Measurements from ENCODE around the gene GAREM1. TPM values are rescaled to one million over a fixed set of nuclear protein-coding genes. Genes with fewer than 3 reads are reported as not detected.

Gene GAREM1
- total RNA-seq, 1 experiment from 2014 or later, result 4.7 TPM

GRCh38 chr18:32366586-32367538 is 103.8 kb downstream of the GAREM1 start:
- TF ChIP-seq SIN3A (IDR thresholded peaks at IDR 0.05; ENCODE audit: borderline replicate concordance, insufficient read depth, low read depth, low read length) (no peak), REST (IDR thresholded peaks at IDR 0.05; ENCODE audit: insufficient read depth in 1 of 2, low read depth in 2 of 2, low read length in 1 of 2) (no peak)
- in situ Hi-C loops (cut with HindIII; ENCODE audit: low pct_unique_long_range_greater_than_20kb, low sequenced_read_pairs) (no loop called here), intact Hi-C loops (cut with micrococcal nuclease; ENCODE audit: unreplicated experiment) (no loop called here)
- ATAC-seq, result no peak
- ChIA-PET CTCF (no interaction called here), POLR2A (no interaction called here)
- DNase-seq (ENCODE audit: low read depth, low spot score), result no peak
- Histone ChIP-seq H3K4me3 (ENCODE audit: low read depth in 2 of 2, low read length in 2 of 2) (no peak overlapping the region), H3K9me3 (ENCODE audit: control insufficient read depth, insufficient read depth, low read depth, low read length) (no peaks in the 10 kb centered on the region), H3K36me3 (ENCODE audit: control insufficient read depth, insufficient read depth, low read length) (no peaks in the 10 kb centered on the region), H3K27ac (ENCODE audit: low read length) (no peak overlapping the region), H3K4me1 (ENCODE audit: control insufficient read depth, insufficient read depth, low read length) (no peaks in the 10 kb centered on the region), H3K27me3 (ENCODE audit: control insufficient read depth, insufficient read depth, low read length) (no peaks in the 10 kb centered on the region)
- no TSS peak for BruUV-seq (replicated peaks)

DNA sequence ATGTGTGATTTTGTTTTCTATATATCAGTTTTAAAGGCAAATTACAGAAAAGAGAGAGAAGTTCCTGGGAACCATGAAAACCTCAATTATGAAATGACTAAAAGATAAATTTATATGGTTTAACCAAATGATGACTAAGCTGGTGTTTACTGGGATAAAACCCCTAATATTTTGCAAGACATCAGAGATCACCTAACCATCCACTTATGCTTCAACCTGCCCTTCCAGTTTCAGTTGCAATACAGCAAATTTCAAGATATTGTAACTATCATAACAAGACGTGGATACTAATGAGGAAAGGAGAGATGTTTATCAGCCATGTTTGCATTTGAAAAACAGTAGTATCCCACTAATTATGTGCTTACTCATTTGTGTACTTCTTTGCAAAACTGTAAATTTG is 108.2 kb downstream of the GAREM1 start:
- in situ Hi-C loops (cut with HindIII; ENCODE audit: low pct_unique_long_range_greater_than_20kb, low sequenced_read_pairs) (no loop called here), intact Hi-C loops (cut with micrococcal nuclease; ENCODE audit: unreplicated experiment) (no loop called here)
- no TSS peak for BruUV-seq (replicated peaks)
- Histone ChIP-seq H3K4me3 (ENCODE audit: low read depth in 2 of 2, low read length in 2 of 2) (no peak overlapping the region), H3K36me3 (ENCODE audit: control insufficient read depth, insufficient read depth, low read length) (no peaks in the 10 kb centered on the region), H3K9me3 (ENCODE audit: control insufficient read depth, insufficient read depth, low read depth, low read length) (no peaks in the 10 kb centered on the region), H3K4me1 (ENCODE audit: control insufficient read depth, insufficient read depth, low read length) (no peaks in the 10 kb centered on the region), H3K27me3 (ENCODE audit: control insufficient read depth, insufficient read depth, low read length) (no peaks in the 10 kb centered on the region), H3K27ac (ENCODE audit: low read length) (no peak overlapping the region)
- ChIA-PET POLR2A (no interaction called here), CTCF (interaction anchor here (0.7 kb wide), 1 partner anchor 91 kb away, joined by 3 read pairs; no protein-coding TSS in a partner anchor)
- TF ChIP-seq SIN3A (IDR thresholded peaks at IDR 0.05; ENCODE audit: borderline replicate concordance, insufficient read depth, low read depth, low read length), result no peak
- TF ChIP-seq, protein P1, sequence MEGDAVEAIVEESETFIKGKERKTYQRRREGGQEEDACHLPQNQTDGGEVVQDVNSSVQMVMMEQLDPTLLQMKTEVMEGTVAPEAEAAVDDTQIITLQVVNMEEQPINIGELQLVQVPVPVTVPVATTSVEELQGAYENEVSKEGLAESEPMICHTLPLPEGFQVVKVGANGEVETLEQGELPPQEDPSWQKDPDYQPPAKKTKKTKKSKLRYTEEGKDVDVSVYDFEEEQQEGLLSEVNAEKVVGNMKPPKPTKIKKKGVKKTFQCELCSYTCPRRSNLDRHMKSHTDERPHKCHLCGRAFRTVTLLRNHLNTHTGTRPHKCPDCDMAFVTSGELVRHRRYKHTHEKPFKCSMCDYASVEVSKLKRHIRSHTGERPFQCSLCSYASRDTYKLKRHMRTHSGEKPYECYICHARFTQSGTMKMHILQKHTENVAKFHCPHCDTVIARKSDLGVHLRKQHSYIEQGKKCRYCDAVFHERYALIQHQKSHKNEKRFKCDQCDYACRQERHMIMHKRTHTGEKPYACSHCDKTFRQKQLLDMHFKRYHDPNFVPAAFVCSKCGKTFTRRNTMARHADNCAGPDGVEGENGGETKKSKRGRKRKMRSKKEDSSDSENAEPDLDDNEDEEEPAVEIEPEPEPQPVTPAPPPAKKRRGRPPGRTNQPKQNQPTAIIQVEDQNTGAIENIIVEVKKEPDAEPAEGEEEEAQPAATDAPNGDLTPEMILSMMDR (IDR thresholded peaks at IDR 0.05), result no peak
- TF ChIP-seq TCF7L2 (IDR thresholded peaks at IDR 0.05; ENCODE audit: low read depth, low read length), result no peak
- no peak for TF ChIP-seq POLR2AphosphoS5 (IDR thresholded peaks at IDR 0.05; ENCODE audit: low read depth, low read length)
- TF ChIP-seq REST (IDR thresholded peaks at IDR 0.05; ENCODE audit: insufficient read depth in 1 of 2, low read depth in 2 of 2, low read length in 1 of 2), result no peak
- ATAC-seq (no peak), DNase-seq (ENCODE audit: low read depth, low spot score) (no peak)

All from Panc1 (cell line).